Gastrocnemius medialis (tissue), 4 donors: ENCODE measurements around the gene CRYL1.

Source experiments
- CTCF ChIP-seq, 5 experiments: fragments of 450-650 bp in 3 of 5; fragments of 200-600 bp in 2 of 5; sonication (generic) in 2 of 5; IDR thresholded peaks in 4 of 5; conservative IDR thresholded peaks in 1 of 5; 1 replicate in 4 of 5; 2 replicates in 1 of 5; pipeline ENCODE4 v1.5.1; 2016 to 2019; ENCODE audit warnings: antibody characterized with exemption in 5 of 5, mild to moderate bottlenecking in 3 of 5, moderate library complexity in 3 of 5
- POLR2A ChIP-seq, 2 donors: fragments of 450-650 bp; IDR thresholded peaks; one replicate each; pipeline ENCODE4 v1.6.1; 2017; ENCODE audit warnings: antibody characterized with exemption in 2 of 2, mild to moderate bottlenecking in 2 of 2, moderate library complexity in 2 of 2

GRCh38 chr13:20400774-20401173 is 124.9 kb downstream of the CRYL1 start:
- no peak for TF ChIP-seq CTCF (IDR thresholded peaks at IDR 0.05 in 4 of 5, conservative IDR thresholded peaks at IDR 0.05 in 1 of 5)
- no peak for TF ChIP-seq POLR2A (IDR thresholded peaks at IDR 0.05)
